NCI-H82 treated with DMSO at 0.1 percent for 48 hours (cell line): ENCODE results near the gene ZFYVE28.
"Not testable (repeated sequence)": the region's sequence is repeated elsewhere in the genome, so short reads cannot be mapped to it uniquely, and the experiment has no call there.

Experiments
- DNase-seq: peaks from one replicate; lab custom pipeline; 2025; ENCODE audit not compliant: unreplicated experiment; lab: John Stamatoyannopoulos, UW

ZFYVE28 gene

GRCh38 chr4:2390784-2391421 lies 27.5 kb downstream of the ZFYVE28 start:
- no peak for DNase-seq

- DNase-seq = no peak
These were observed 28.3 kb downstream of the ZFYVE28 start for GRCh38 chr4:2390146-2390545.

- DNase-seq = no peak
These were observed 28.8 kb downstream of the ZFYVE28 start for GRCh38 chr4:2389691-2390090.

- peak; percentile 87 for DNase-seq
These were observed 29.8 kb downstream of the ZFYVE28 start for GRCh38 chr4:2388429-2389182.

GRCh38 chr4:2387829-2388228 lies 30.6 kb downstream of the ZFYVE28 start:
- no peak for DNase-seq

- DNase-seq = no peak
These were observed 31.2 kb downstream of the ZFYVE28 start for GRCh38 chr4:2387218-2387617.

GRCh38 chr4:2386717-2387116 lies 31.7 kb downstream of the ZFYVE28 start:
- no peak for DNase-seq

GRCh38 chr4:2385516-2385915 lies 32.9 kb downstream of the ZFYVE28 start:
- DNase-seq = no peak

- DNase-seq = no peak
These were observed 34.2 kb downstream of the ZFYVE28 start for GRCh38 chr4:2384245-2384644.

- no peak for DNase-seq
These were observed 34.7 kb downstream of the ZFYVE28 start for GRCh38 chr4:2383760-2384159.

- not testable (repeated sequence) for DNase-seq
These were observed 35.2 kb downstream of the ZFYVE28 start for GRCh38 chr4:2383220-2383631.

GRCh38 chr4:2382769-2383202 lies 35.7 kb downstream of the ZFYVE28 start:
- DNase-seq = not testable (repeated sequence)

GRCh38 chr4:2380589-2380988 lies 37.9 kb downstream of the ZFYVE28 start:
- not testable (repeated sequence) for DNase-seq

GRCh38 chr4:2378898-2379297 lies 39.5 kb downstream of the ZFYVE28 start:
- DNase-seq = no peak

GRCh38 chr4:2378401-2378800 lies 40.0 kb downstream of the ZFYVE28 start:
- no peak for DNase-seq

- DNase-seq = no peak
These were observed 41.2 kb downstream of the ZFYVE28 start for GRCh38 chr4:2377241-2377640.

GRCh38 chr4:2375427-2375826 lies 43.0 kb downstream of the ZFYVE28 start:
- DNase-seq = no peak

- no peak for DNase-seq
These were observed 44.9 kb downstream of the ZFYVE28 start for GRCh38 chr4:2373532-2373931.

- DNase-seq = no peak
These were observed 45.9 kb downstream of the ZFYVE28 start for GRCh38 chr4:2372488-2373030.

GRCh38 chr4:2371765-2372487 lies 46.5 kb downstream of the ZFYVE28 start:
- DNase-seq = no peak

- DNase-seq = no peak
These were observed 47.7 kb downstream of the ZFYVE28 start for GRCh38 chr4:2370597-2371320.
